ENCODE data around the gene SPAG17. TPM values are rescaled to one million over a fixed set of nuclear protein-coding genes. Genes with fewer than 3 reads are reported as not detected.

The SPAG17 gene
- total RNA-seq, 1 experiment from 2014 or later, result 0.52 TPM

DNA sequence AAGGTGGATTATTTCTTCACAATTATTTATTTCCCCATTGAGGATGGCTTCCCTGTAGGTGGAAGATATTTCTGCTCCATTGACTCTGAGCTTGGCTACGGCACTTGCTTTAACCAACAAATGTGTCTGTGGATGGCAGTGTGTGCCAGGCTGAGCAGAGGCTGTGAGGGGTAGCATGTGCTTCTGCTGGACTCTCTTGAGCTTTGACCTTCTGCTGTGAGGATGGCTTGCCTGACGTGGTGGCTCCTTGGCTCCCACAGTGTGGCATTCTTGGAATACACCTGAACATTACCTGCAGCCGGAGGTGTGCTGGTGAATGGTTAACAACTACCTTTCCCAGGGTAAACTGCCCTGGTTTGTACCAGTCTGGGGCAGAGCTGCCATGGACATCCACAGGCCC is 208.6 kb downstream of the SPAG17 start (continued):
- TF ChIP-seq, protein P1, sequence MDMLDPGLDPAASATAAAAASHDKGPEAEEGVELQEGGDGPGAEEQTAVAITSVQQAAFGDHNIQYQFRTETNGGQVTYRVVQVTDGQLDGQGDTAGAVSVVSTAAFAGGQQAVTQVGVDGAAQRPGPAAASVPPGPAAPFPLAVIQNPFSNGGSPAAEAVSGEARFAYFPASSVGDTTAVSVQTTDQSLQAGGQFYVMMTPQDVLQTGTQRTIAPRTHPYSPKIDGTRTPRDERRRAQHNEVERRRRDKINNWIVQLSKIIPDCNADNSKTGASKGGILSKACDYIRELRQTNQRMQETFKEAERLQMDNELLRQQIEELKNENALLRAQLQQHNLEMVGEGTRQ (CRISPR knock-in tag; IDR thresholded peaks at IDR 0.05), result no peak
- TF ChIP-seq NFYB (CRISPR knock-in tag; conservative IDR thresholded peaks at IDR 0.05; ENCODE audit: low read depth), result no peak

- Mint-ChIP-seq H3K4me3 (no peak overlapping the region), H3K36me3 (no peaks in the 10 kb centered on the region), H3K9me3 (no peaks in the 10 kb centered on the region), H3K27ac (no peak overlapping the region), H3K4me1 (peaks cover 19% of the 10 kb centered on the region), H3K27me3 (ENCODE audit: low read depth) (no peaks in the 10 kb centered on the region)
- ChIA-PET POLR2A (no interaction called here), CTCF (no interaction called here)
- TF ChIP-seq, protein P2, sequence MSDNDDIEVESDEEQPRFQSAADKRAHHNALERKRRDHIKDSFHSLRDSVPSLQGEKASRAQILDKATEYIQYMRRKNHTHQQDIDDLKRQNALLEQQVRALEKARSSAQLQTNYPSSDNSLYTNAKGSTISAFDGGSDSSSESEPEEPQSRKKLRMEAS (CRISPR knock-in tag; IDR thresholded peaks at IDR 0.05), result no peak
- TF ChIP-seq, protein P3, sequence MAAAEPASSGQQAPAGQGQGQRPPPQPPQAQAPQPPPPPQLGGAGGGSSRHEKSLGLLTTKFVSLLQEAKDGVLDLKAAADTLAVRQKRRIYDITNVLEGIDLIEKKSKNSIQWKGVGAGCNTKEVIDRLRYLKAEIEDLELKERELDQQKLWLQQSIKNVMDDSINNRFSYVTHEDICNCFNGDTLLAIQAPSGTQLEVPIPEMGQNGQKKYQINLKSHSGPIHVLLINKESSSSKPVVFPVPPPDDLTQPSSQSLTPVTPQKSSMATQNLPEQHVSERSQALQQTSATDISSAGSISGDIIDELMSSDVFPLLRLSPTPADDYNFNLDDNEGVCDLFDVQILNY (CRISPR knock-in tag; IDR thresholded peaks at IDR 0.05), result no peak
- no peak for TF ChIP-seq NFE2L1 (CRISPR knock-in tag; IDR thresholded peaks at IDR 0.05)
- TF ChIP-seq, protein P4, sequence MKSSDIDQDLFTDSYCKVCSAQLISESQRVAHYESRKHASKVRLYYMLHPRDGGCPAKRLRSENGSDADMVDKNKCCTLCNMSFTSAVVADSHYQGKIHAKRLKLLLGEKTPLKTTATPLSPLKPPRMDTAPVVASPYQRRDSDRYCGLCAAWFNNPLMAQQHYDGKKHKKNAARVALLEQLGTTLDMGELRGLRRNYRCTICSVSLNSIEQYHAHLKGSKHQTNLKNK (CRISPR knock-in tag; IDR thresholded peaks at IDR 0.05), result no peak
- no peak for TF ChIP-seq ZNF121 (CRISPR knock-in tag; IDR thresholded peaks at IDR 0.05)
- TF ChIP-seq HMGA2 (CRISPR knock-in tag; IDR thresholded peaks at IDR 0.05), result no peak
- TF ChIP-seq MXD4 (CRISPR knock-in tag; IDR thresholded peaks at IDR 0.05; ENCODE audit: borderline replicate concordance), result no peak
- no peak for ATAC-seq
- DNase-seq (ENCODE audit: low spot score), result no peak
These were observed 213.3 kb downstream of the SPAG17 start for GRCh38 chr1:117971777-117972176.

- Mint-ChIP-seq H3K36me3 (no peaks in the 10 kb centered on the region), H3K27me3 (ENCODE audit: low read depth) (no peaks in the 10 kb centered on the region), H3K27ac (no peak overlapping the region), H3K4me1 (peaks cover 19% of the 10 kb centered on the region), H3K4me3 (no peak overlapping the region), H3K9me3 (no peaks in the 10 kb centered on the region)
- no peak; the same call in 1 of the 2 replicates for ATAC-seq
- ChIA-PET CTCF (no interaction called here), POLR2A (no interaction called here)
- no peak for DNase-seq (ENCODE audit: low spot score)
- TF ChIP-seq, protein P3 (CRISPR knock-in tag; IDR thresholded peaks at IDR 0.05), result no peak
- TF ChIP-seq ZNF232 (CRISPR knock-in tag; IDR thresholded peaks at IDR 0.05), result no peak
- TF ChIP-seq JAZF1 (CRISPR knock-in tag; IDR thresholded peaks at IDR 0.05), result no peak
- no peak for TF ChIP-seq ZNF396 (CRISPR knock-in tag; IDR thresholded peaks at IDR 0.05; ENCODE audit: borderline replicate concordance)
- no peak for TF ChIP-seq ZNF219 (CRISPR knock-in tag; IDR thresholded peaks at IDR 0.05; ENCODE audit: borderline replicate concordance)
- no peak for TF ChIP-seq MXD4 (CRISPR knock-in tag; IDR thresholded peaks at IDR 0.05; ENCODE audit: borderline replicate concordance)
- no peak for TF ChIP-seq ATF3 (CRISPR knock-in tag; conservative IDR thresholded peaks at IDR 0.05)
- TF ChIP-seq NR1H2 (CRISPR knock-in tag; IDR thresholded peaks at IDR 0.05), result no peak
- TF ChIP-seq FOXK1 (CRISPR knock-in tag; IDR thresholded peaks at IDR 0.05), result no peak
- TF ChIP-seq NR3C1 (CRISPR knock-in tag; conservative IDR thresholded peaks at IDR 0.05; ENCODE audit: low read depth), result no peak
- TF ChIP-seq ZNF532 (CRISPR knock-in tag; IDR thresholded peaks at IDR 0.05; ENCODE audit: borderline replicate concordance), result no peak
- TF ChIP-seq ZBTB43 (CRISPR knock-in tag; IDR thresholded peaks at IDR 0.05), result no peak
- TF ChIP-seq ATF2 (CRISPR knock-in tag; IDR thresholded peaks at IDR 0.05; ENCODE audit: borderline replicate concordance, low read depth), result no peak
- TF ChIP-seq ESRRA (CRISPR knock-in tag; IDR thresholded peaks at IDR 0.05; ENCODE audit: borderline replicate concordance), result no peak
- no peak for TF ChIP-seq NFYB (CRISPR knock-in tag; conservative IDR thresholded peaks at IDR 0.05; ENCODE audit: low read depth)
These were observed 214.8 kb downstream of the SPAG17 start for GRCh38 chr1:117970252-117970651.

Measured in WTC11 (cell line).